ENCODE results near the gene ADAMTS19. TPM values are rescaled to one million over a fixed set of nuclear protein-coding genes. Genes with fewer than 3 reads are reported as not detected.

ADAMTS19 gene
- total and polyA plus RNA-seq, 2 of the 13 experiments (the other 11 are each of a cell fraction or from before 2014, with no cell fraction given), result not detected

GRCh38 chr5:129687941-129688340, 227.8 kb downstream of the ADAMTS19 start:
- intact Hi-C loops (cut with micrococcal nuclease; ENCODE audit: unreplicated experiment), result no loop called here
- no peak for TF ChIP-seq ISL2 (CRISPR knock-in tag; IDR thresholded peaks at IDR 0.05)
- TF ChIP-seq PRPF4 (IDR thresholded peaks at IDR 0.05; ENCODE audit: low read depth, low read length, poor library complexity, severe bottlenecking), result no peak
- TF ChIP-seq TSC22D2 (CRISPR knock-in tag; IDR thresholded peaks at IDR 0.05; ENCODE audit: borderline replicate concordance), result no peak
- no peak for TF ChIP-seq JARID2 (CRISPR knock-in tag; IDR thresholded peaks at IDR 0.05; ENCODE audit: insufficient replicate concordance)

GRCh38 chr5:129689045-129689444, 228.9 kb downstream of the ADAMTS19 start:
- DNase-seq (ENCODE audit: low spot score), result no peak
- no peaks in the 10 kb centered on the region for H3K79me2 ChIP-seq (ENCODE audit: insufficient read depth, low read length)
- ChIA-PET POLR2A (no interaction called here), CTCF (ENCODE audit: low intra/inter-chr PET ratio, low total read pairs) (no interaction called here)
- H3K9ac ChIP-seq (ENCODE audit: insufficient read depth, low read depth, low read length), result no peak overlapping the region
- H3K27me3 ChIP-seq (ENCODE audit: control insufficient read depth in 1 of 2, insufficient read depth in 2 of 2, low read length in 2 of 2), result no peaks in the 10 kb centered on the region
- H3K27ac ChIP-seq (ENCODE audit: extremely low read length, insufficient read depth, low read length), result no peak overlapping the region
- no peaks in the 10 kb centered on the region for H3K9me3 ChIP-seq (ENCODE audit: low read length)
- no peaks in the 10 kb centered on the region for H4K20me1 ChIP-seq (ENCODE audit: insufficient read depth, low read length)
- no peaks in the 10 kb centered on the region for H3K36me3 ChIP-seq (replicated peaks in 1 of 2; ENCODE audit: control insufficient read depth in 1 of 2, insufficient read depth in 2 of 2, low read length in 2 of 2)
- H3K4me3 ChIP-seq (replicated peaks in 1 of 3; ENCODE audit: insufficient read depth in 1 of 3, low read depth in 2 of 3, low read length in 3 of 3), result no peak overlapping the region
- ATAC-seq, result no peak
- FAIRE-seq, result no peak
- H3K4me2 ChIP-seq (ENCODE audit: low read depth, low read length), result no peak overlapping the region
- intact Hi-C loops (cut with micrococcal nuclease; ENCODE audit: unreplicated experiment), result no loop called here
- no peaks in the 10 kb centered on the region for H3K4me1 ChIP-seq (ENCODE audit: insufficient read depth, low read length)
- no TSS peak for BruUV-seq (replicated peaks)
- H2AFZ ChIP-seq (ENCODE audit: low read length), result no peak overlapping the region
- in situ Hi-C loops (cut with HindIII; ENCODE audit: extremely low pct_ligation_motif_present, low pct_unique_long_range_greater_than_20kb), result no loop called here
- no peak for TF ChIP-seq ASH2L (IDR thresholded peaks at IDR 0.05; ENCODE audit: insufficient read length, low read depth, low read length)
- TF ChIP-seq ATAD3A (CRISPR knock-in tag; IDR thresholded peaks at IDR 0.05), result no peak
- no peak for TF ChIP-seq TFAP4 (IDR thresholded peaks at IDR 0.05; ENCODE audit: borderline replicate concordance, low read depth)
- TF ChIP-seq KLF9 (CRISPR knock-in tag; IDR thresholded peaks at IDR 0.05; ENCODE audit: low read depth), result no peak
- no peak for TF ChIP-seq TCF12 (IDR thresholded peaks at IDR 0.05)
- TF ChIP-seq TCF12 (CRISPR knock-in tag; IDR thresholded peaks at IDR 0.05), result no peak
- TF ChIP-seq ZFP37 (CRISPR knock-in tag; IDR thresholded peaks at IDR 0.05; ENCODE audit: borderline replicate concordance), result no peak
- no peak for TF ChIP-seq PAXIP1 (CRISPR knock-in tag; conservative IDR thresholded peaks at IDR 0.05)
- no peak for TF ChIP-seq DMTF1 (CRISPR knock-in tag; IDR thresholded peaks at IDR 0.05)
- TF ChIP-seq SMAD3 (CRISPR knock-in tag; IDR thresholded peaks at IDR 0.05), result no peak

More at GRCh38 chr5:129687941-129688340, 227.8 kb downstream of the ADAMTS19 start:
- Histone ChIP-seq H3K4me2 (ENCODE audit: low read depth, low read length) (no peak overlapping the region), H3K9ac (ENCODE audit: insufficient read depth, low read depth, low read length) (no peak overlapping the region), H3K4me1 (ENCODE audit: insufficient read depth, low read length) (no peaks in the 10 kb centered on the region), H3K9me3 (ENCODE audit: low read length) (no peaks in the 10 kb centered on the region), H3K27ac (ENCODE audit: extremely low read length, insufficient read depth, low read length) (no peak overlapping the region), H3K4me3 (replicated peaks in 1 of 3; ENCODE audit: insufficient read depth in 1 of 3, low read depth in 2 of 3, low read length in 3 of 3) (no peak overlapping the region), H3K36me3 (replicated peaks in 1 of 2; ENCODE audit: control insufficient read depth in 1 of 2, insufficient read depth in 2 of 2, low read length in 2 of 2) (no peaks in the 10 kb centered on the region), H3K27me3 (ENCODE audit: control insufficient read depth in 1 of 2, insufficient read depth in 2 of 2, low read length in 2 of 2) (no peaks in the 10 kb centered on the region), H3K79me2 (ENCODE audit: insufficient read depth, low read length) (no peaks in the 10 kb centered on the region), H2AFZ (ENCODE audit: low read length) (no peak overlapping the region), H4K20me1 (ENCODE audit: insufficient read depth, low read length) (no peaks in the 10 kb centered on the region)
- ATAC-seq (no peak), DNase-seq (ENCODE audit: low spot score) (no peak), FAIRE-seq (no peak)
- no TSS peak for BruUV-seq (replicated peaks)
- in situ Hi-C loops (cut with HindIII; ENCODE audit: extremely low pct_ligation_motif_present, low pct_unique_long_range_greater_than_20kb), result no loop called here
- CTCF ChIA-PET (ENCODE audit: low intra/inter-chr PET ratio, low total read pairs), result no interaction called here
- 19% methylated on average over 3 of the region's 3 CpGs for WGBS (ENCODE audit: low lambda C conversion rate)
- POLR2A ChIA-PET, result no interaction called here

Measured in HepG2 (cell line).